Activated T-helper 17 cell treated with anti-CD3 and anti-CD28 coated beads, Interleukin-2, amount 50 U/mL, for 72 hours (primary cell): ENCODE results near the gene SRGAP3. TPM values are rescaled to one million over a fixed set of nuclear protein-coding genes. Genes with fewer than 3 reads are reported as not detected.

Experiments used
- ATAC-seq: fragments of 150-1000 bp; cut with Tn5 transposase; replicated peaks from 2 replicates; pipeline ENCODE4 v1.10.0; 2021; ENCODE audit warnings: mild to moderate bottlenecking, moderate library complexity
- H3K27ac Mint-ChIP-seq: one replicate; pipeline ENCODE4 v1.8.0; 2022; ENCODE audit warnings: mixed read lengths
- H3K27me3 Mint-ChIP-seq: one replicate; pipeline ENCODE4 v1.8.0; 2022; ENCODE audit warnings: mixed read lengths
- H3K36me3 Mint-ChIP-seq: one replicate; pipeline ENCODE4 v1.8.0; 2022; ENCODE audit warnings: low read depth, mild to moderate bottlenecking, mixed read lengths
- H3K4me1 Mint-ChIP-seq: one replicate; pipeline ENCODE4 v1.8.0; 2022; ENCODE audit warnings: mixed read lengths
- H3K4me3 Mint-ChIP-seq: one replicate; pipeline ENCODE4 v1.8.0; 2022; ENCODE audit warnings: mild to moderate bottlenecking, mixed read lengths
- H3K9me3 Mint-ChIP-seq: one replicate; pipeline ENCODE4 v1.8.0; 2022; ENCODE audit warnings: mixed read lengths
- total RNA-seq, 2 donors: library from RNA; stranded (reverse); gene quantifications; one replicate each; pipeline ENCODE4 v1.2.3, GENCODE V29; 2022

Gene SRGAP3
- total RNA-seq, 2 donors from 2014 or later, result 0.97 to 3.9 TPM

- no peaks in the 10 kb centered on the region for H3K36me3 Mint-ChIP-seq
- H3K4me1 Mint-ChIP-seq, result no peaks in the 10 kb centered on the region
- no peak overlapping the region for H3K4me3 Mint-ChIP-seq
- no peaks in the 10 kb centered on the region for H3K27me3 Mint-ChIP-seq
- ATAC-seq, result no peak
- H3K27ac Mint-ChIP-seq, result no peak overlapping the region
- no peaks in the 10 kb centered on the region for H3K9me3 Mint-ChIP-seq
These were observed 201.7 kb downstream of the SRGAP3 start for GRCh38 chr3:9047452-9048346.

- Mint-ChIP-seq H3K27me3 (no peaks in the 10 kb centered on the region), H3K4me3 (no peak overlapping the region), H3K36me3 (no peaks in the 10 kb centered on the region), H3K4me1 (no peaks in the 10 kb centered on the region), H3K9me3 (no peaks in the 10 kb centered on the region), H3K27ac (no peak overlapping the region)
- no peak for ATAC-seq
These were observed 204.1 kb downstream of the SRGAP3 start for GRCh38 chr3:9045371-9045770.

GRCh38 chr3:9043063-9043462, 206.4 kb downstream of the SRGAP3 start:
- H3K27me3 Mint-ChIP-seq, result no peaks in the 10 kb centered on the region

GRCh38 chr3:9041626-9042025, 207.8 kb downstream of the SRGAP3 start:
- H3K4me3 Mint-ChIP-seq, result no peak overlapping the region
- H3K4me1 Mint-ChIP-seq, result no peaks in the 10 kb centered on the region
- no peak for ATAC-seq
- no peaks in the 10 kb centered on the region for H3K27me3 Mint-ChIP-seq
- H3K9me3 Mint-ChIP-seq, result no peaks in the 10 kb centered on the region
- no peaks in the 10 kb centered on the region for H3K36me3 Mint-ChIP-seq
- no peak overlapping the region for H3K27ac Mint-ChIP-seq

More at GRCh38 chr3:9043063-9043462, 206.4 kb downstream of the SRGAP3 start:
- ATAC-seq, result no peak
- Mint-ChIP-seq H3K4me3 (no peak overlapping the region), H3K27ac (no peak overlapping the region), H3K9me3 (no peaks in the 10 kb centered on the region), H3K4me1 (no peaks in the 10 kb centered on the region), H3K36me3 (no peaks in the 10 kb centered on the region)

GRCh38 chr3:9040996-9041395, 208.4 kb downstream of the SRGAP3 start:
- no peaks in the 10 kb centered on the region for H3K9me3 Mint-ChIP-seq
- no peak overlapping the region for H3K4me3 Mint-ChIP-seq
- H3K27ac Mint-ChIP-seq, result no peak overlapping the region
- H3K36me3 Mint-ChIP-seq, result no peaks in the 10 kb centered on the region
- H3K4me1 Mint-ChIP-seq, result no peaks in the 10 kb centered on the region
- no peaks in the 10 kb centered on the region for H3K27me3 Mint-ChIP-seq
- no peak for ATAC-seq

GRCh38 chr3:9037144-9037711, 212.2 kb downstream of the SRGAP3 start:
- no peak for ATAC-seq
- Mint-ChIP-seq H3K36me3 (no peaks in the 10 kb centered on the region), H3K9me3 (no peaks in the 10 kb centered on the region), H3K4me3 (no peak overlapping the region), H3K27ac (no peak overlapping the region), H3K27me3 (no peaks in the 10 kb centered on the region), H3K4me1 (no peaks in the 10 kb centered on the region)

- no peak for ATAC-seq
- no peaks in the 10 kb centered on the region for H3K36me3 Mint-ChIP-seq
- no peak overlapping the region for H3K27ac Mint-ChIP-seq
- no peaks in the 10 kb centered on the region for H3K9me3 Mint-ChIP-seq
- no peak overlapping the region for H3K4me3 Mint-ChIP-seq
- no peaks in the 10 kb centered on the region for H3K27me3 Mint-ChIP-seq
- no peaks in the 10 kb centered on the region for H3K4me1 Mint-ChIP-seq
These were observed 212.9 kb downstream of the SRGAP3 start for GRCh38 chr3:9036404-9037131.

- ATAC-seq, result no peak
- Mint-ChIP-seq H3K9me3 (no peaks in the 10 kb centered on the region), H3K4me1 (no peaks in the 10 kb centered on the region), H3K36me3 (no peaks in the 10 kb centered on the region), H3K27me3 (no peaks in the 10 kb centered on the region), H3K4me3 (no peak overlapping the region), H3K27ac (no peak overlapping the region)
These were observed 213.5 kb downstream of the SRGAP3 start for GRCh38 chr3:9035961-9036360.

GRCh38 chr3:9035473-9035872, 214.0 kb downstream of the SRGAP3 start:
- ATAC-seq, result no peak
- Mint-ChIP-seq H3K27ac (no peak overlapping the region), H3K36me3 (no peaks in the 10 kb centered on the region), H3K27me3 (no peaks in the 10 kb centered on the region), H3K4me3 (no peak overlapping the region), H3K4me1 (no peaks in the 10 kb centered on the region), H3K9me3 (no peaks in the 10 kb centered on the region)

GRCh38 chr3:9033867-9034266, 215.6 kb downstream of the SRGAP3 start:
- Mint-ChIP-seq H3K27me3 (no peaks in the 10 kb centered on the region), H3K9me3 (no peaks in the 10 kb centered on the region), H3K4me3 (no peak overlapping the region), H3K27ac (no peak overlapping the region), H3K4me1 (no peaks in the 10 kb centered on the region), H3K36me3 (no peaks in the 10 kb centered on the region)
- ATAC-seq, result no peak

GRCh38 chr3:9032231-9032777, 217.1 kb downstream of the SRGAP3 start:
- no peak for ATAC-seq
- H3K9me3 Mint-ChIP-seq, result no peaks in the 10 kb centered on the region
- no peak overlapping the region for H3K27ac Mint-ChIP-seq
- H3K4me3 Mint-ChIP-seq, result no peak overlapping the region
- no peaks in the 10 kb centered on the region for H3K4me1 Mint-ChIP-seq
- H3K36me3 Mint-ChIP-seq, result no peaks in the 10 kb centered on the region
- no peaks in the 10 kb centered on the region for H3K27me3 Mint-ChIP-seq

GRCh38 chr3:9030034-9030433, 219.4 kb downstream of the SRGAP3 start:
- no peaks in the 10 kb centered on the region for H3K36me3 Mint-ChIP-seq
- H3K4me3 Mint-ChIP-seq, result no peak overlapping the region
- no peaks in the 10 kb centered on the region for H3K27me3 Mint-ChIP-seq
- ATAC-seq, result no peak
- H3K4me1 Mint-ChIP-seq, result no peaks in the 10 kb centered on the region
- no peaks in the 10 kb centered on the region for H3K9me3 Mint-ChIP-seq
- H3K27ac Mint-ChIP-seq, result no peak overlapping the region

- H3K27me3 Mint-ChIP-seq, result no peaks in the 10 kb centered on the region
- H3K36me3 Mint-ChIP-seq, result no peaks in the 10 kb centered on the region
- no peaks in the 10 kb centered on the region for H3K4me1 Mint-ChIP-seq
These were observed 221.3 kb downstream of the SRGAP3 start for GRCh38 chr3:9028134-9028533.

GRCh38 chr3:9026320-9027045, 223.0 kb downstream of the SRGAP3 start:
- Mint-ChIP-seq H3K27me3 (no peaks in the 10 kb centered on the region), H3K9me3 (no peaks in the 10 kb centered on the region), H3K4me1 (no peaks in the 10 kb centered on the region), H3K27ac (no peak overlapping the region), H3K36me3 (no peaks in the 10 kb centered on the region), H3K4me3 (no peak overlapping the region)
- ATAC-seq, result no peak

More at GRCh38 chr3:9028134-9028533, 221.3 kb downstream of the SRGAP3 start:
- no peaks in the 10 kb centered on the region for H3K9me3 Mint-ChIP-seq
- no peak overlapping the region for H3K27ac Mint-ChIP-seq
- ATAC-seq, result no peak
- no peak overlapping the region for H3K4me3 Mint-ChIP-seq
